Amniotic epithelial cell (primary cell): ENCODE measurements around the gene EME2.

ENCODE experiments used
- DNase-seq: peaks from one replicate; pipeline ENCODE4 v3.0.0-alpha.2; 2010; ENCODE audit warnings: low read depth

EME2 gene

DNA sequence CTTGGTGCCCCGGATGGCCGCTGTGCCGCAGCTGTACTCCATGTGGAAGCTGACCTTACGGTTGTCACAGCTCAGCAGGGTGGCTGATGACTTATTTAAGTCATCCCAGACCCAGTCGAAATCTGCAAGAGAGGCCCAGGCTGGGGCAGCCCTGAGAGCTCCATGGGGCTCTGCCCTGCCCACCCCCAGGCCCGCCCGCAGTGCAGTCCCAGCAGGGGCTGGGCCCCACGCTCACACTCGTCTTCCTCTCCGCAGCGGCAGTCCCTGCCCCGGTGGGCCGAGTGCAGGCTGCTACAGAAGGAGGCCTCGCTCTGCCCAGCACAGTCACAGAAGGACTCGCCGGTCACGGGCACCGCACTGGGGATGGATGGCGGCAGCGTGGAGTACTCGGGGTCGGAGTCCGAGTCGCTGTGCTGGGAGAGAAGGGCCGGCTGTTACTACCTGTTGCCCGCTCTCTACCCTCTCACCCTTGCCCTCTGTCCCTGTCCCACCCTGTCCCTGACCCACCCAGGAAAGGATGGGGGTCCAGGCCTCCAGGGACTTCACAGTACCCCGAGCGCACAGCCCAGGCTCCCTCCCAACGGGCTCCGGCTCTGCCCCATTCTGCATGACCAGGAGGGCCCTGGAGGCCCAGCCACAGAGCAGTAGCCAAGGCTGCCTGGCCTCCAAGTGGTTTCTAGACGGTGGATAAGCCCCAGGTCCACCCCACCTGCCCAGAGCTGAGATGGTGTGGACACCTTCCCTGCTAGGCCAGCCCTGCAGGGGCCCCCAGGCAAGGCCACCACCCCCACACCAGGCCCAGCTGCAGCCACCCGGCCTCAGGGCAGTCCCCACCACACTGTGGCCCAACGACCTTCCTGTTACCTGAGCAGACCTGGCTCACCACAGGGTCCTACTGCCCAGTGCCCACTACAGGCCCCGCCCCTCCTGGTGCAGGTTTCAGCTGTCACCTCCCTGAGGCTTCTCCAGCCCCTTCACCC is 5.9 kb downstream of the EME2 start:
- DNase-seq, result no peak

DNA sequence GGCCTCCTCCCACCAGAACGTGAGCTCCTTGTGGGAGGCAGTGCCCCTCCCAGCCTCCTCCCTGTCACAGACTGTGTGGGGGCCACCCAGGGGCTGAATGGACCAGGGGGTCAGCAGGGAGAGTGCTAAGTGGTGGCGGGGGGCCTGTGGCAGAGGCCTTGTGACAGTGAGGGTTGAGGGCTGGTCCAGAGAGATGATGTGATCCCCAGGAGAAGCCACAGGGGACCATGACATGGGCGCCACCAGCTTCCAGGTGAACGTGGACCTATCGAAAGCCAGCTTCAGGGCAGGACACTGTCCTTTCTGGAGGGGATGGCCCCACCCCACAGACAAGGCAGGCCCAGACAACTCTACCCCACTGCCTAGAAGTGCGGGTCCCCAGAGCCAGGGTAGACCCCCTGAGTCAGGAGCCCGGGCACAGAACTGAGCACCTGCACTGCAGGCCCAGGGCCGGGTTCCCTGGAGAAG is 6.7 kb downstream of the EME2 start:
- DNase-seq, result no peak

DNA sequence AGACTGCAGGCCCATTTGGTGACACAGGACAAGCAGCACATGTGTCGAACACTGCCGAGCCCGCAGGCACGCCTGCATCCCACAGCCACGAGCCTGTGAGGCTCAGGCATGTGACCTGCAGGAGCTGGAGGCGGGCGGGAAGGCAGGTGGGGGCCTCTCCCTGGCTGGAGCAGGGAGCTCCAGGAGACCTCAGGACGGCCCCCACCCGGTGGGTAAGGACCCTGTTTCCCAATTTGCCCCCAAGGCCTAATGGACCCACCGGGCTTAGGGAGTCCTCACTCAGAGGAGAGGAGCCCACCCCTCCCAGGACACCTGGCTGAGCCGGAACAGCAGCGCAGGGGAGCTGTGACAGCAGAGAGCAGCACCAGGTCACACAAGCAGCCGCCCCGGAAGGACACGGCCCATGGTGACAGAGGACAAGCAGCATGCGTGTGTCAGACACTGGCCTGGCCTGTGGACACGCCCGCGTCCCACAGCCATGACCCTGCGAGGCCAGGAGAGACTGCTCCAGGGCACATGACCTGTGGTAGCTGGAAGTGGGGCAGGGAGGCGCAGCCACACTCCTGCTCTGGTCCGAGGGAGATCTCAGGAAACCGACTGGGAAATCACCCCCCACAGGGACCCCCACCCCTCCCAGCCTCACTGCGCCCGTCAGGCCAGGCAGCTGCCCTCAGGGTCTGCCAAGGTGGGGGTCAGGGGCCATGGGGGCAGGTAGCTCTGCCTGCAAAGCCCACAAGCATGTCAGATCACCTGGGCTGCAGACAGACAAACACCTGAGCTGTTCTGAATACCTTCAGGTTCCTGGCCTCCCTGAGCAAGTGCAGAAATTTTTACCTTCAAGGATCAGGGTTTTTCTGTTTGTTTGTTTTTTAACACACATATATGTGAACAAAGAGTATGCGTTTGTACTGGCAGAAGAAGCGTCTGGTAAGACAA is 7.4 kb downstream of the EME2 start:
- no peak for DNase-seq

DNA sequence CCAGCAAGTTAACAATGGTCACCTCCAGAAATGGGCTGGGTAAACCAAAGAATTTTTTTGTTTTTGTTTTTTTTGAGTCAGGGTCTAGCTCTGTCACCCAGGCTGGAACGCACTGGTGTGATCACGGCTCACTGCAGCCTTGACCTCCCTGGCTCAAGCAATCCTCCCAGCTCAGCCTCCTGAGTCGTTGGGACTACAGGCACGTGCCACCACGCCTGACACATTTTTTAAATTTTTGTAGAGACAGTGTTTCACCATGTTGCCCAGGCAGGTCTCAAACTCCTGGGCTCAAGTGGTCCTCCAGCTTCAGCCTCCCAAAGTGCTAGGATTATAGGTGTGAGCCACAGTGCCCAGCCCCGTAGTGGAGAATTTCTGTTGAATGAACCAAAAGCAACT is 8.1 kb downstream of the EME2 start:
- DNase-seq, result no peak

DNA sequence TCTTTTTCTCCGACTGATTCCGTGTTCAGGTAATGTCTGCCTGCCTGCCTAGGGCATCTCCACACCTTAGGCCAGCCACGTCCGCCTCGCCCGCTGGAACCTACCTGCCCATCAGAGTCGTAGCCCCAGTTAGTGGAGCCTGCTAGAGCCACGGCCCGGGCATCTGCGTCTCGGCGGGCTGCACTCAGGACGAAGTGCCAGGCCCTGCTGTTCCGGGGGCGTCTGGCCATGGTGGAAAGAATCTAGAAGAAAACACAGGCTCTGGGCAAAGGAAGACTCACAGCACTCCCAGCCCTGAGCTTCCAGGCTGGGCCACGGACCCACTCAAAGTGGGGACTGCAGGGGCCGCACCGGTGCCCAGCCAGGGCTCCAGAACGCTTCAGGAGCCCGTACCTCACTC is 8.6 kb downstream of the EME2 start:
- no peak for DNase-seq

DNA sequence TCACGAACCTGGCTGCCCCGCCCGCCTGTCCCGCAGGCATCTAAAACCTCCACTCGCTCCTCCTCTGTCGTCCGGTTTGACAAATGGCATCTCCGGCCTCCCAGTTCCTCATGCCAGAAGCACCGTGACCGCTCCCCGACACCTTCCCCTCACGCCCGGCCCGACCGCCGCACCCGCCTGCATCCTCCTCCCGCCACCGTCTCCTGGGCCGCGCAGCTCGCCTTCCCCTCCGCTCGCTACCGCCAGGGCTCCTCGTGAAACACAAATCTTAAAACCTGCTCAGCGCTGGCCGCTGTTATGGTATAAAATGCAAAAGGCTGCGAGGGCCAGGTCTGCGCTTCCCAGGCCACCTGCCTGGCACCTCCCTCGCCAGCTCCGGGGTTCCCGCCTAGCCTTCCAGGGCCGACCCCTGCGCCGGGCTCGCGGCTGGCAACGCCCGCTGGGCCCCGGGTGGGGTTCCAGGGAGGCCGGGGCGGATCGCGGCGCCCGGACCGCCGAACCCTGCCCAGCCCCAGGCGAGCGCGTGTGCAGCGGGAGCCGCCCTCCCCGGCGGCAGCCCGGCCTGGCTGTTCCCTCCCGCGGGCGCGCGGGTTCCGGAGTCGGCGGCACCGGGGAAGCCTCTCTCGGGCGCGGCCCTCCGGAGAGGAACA is 9.3 kb downstream of the EME2 start:
- DNase-seq, result no peak

DNA sequence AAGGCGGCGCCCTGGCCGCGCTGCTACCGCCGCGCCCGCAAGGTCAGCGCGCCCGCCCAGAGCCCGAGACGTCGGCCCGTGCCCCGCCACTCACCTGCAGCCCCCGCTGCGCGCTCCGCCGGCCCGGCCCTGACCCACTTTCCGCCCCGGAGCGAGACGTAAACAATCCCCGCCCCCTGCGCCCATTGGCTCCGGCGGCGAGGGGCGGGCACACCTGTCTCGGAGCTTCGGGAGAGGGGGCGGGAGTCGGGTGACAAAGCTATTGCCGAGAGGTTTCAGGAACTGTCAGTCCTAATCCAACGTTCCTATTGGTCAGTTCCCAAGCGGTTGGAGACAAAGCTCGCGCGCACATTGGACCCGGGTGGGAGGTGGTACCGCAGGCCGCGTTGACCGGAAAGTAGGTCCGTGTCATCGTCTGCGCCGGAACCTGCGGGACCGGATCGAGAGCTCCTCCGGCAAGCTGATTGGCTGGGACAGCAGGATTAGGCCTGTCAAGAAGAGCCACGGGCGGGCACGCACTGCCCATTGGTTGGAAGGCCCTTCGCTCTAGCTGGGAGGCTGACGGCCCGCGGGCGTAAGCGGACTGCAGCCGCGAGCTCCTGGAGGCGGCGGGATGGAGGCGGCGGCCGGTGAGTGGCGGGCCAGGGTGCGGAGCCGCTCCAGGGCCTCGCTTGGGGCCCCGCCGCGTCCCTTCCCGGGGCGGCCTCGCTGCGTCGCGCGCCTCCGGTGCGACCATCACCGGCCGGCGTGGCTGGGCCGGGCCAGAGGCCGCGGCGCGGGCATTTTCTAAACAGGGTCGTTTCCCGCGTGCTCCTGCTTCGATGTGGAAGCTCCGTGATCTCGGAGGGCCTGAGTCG is 10.0 kb downstream of the EME2 start, which contains the start of the genes NUBP2 and SPSB3:
Gene NUBP2, plus strand, starts transcription at position 553 of the 857 bp plus-strand sequence. Its CDS starts 61 bp downstream, at position 614.
Gene SPSB3, minus strand, starts transcription at position 164 of the 857 bp plus-strand sequence. CDS start 1,088 bp downstream, outside the sequence.
- DNase-seq, result peak; percentile 100

DNA sequence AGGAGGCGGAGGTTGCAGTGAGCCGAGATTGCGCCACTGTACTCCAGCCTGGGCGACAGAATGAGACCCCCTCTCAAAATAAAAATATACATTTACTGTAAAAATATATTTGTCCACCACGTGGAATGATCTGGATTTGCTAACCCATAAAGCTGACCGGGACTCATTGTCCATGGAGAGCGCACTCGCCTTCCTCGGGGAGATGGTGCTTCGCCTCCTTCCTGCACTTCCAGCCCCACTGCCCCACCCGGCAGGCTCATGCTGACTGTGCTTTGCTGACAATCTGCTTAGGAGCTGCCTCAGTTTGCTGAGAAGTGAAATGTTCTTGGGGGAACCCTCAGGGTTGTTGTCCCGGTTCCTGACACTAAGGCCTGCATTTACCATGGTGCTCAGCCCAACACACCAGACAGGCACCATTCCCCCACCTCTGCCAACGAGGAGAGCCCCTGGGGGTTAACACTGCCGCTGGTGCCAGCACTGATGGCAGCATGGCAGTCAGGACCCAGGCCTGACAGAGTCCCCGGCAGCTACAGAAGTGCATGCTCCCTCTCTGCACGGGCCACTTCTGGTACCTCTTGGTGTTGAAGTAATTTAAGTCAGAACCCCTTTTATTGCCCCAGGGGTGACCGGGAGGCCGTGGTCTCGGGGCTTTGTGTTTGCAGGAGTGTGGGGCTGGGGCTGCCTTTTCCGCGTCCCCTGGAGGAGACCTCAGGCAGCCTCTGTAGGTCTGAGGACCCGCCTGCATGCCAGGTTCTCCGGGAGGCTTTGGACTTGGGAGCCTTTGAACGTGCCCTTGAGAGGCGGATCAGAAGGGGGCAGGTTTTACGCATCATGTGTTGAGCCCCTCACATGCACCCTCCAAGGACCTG is 12.6 kb downstream of the EME2 start:
- no peak for DNase-seq

DNA sequence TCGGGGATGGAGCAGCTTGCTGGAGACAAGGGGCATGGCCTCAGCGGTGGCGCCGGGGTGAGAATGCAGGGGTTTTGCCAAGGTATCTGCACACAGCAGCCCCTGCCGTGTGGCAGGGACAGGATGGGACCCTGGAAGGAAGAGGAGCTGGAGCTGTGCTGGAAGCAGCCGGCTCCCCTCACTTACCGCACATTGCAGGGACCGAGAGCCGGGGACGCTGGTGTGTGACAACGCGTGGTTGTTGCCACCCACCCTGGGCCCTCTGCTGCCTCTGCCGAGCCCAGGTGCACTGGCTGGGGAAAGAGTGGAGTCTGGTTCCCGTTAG is 13.2 kb downstream of the EME2 start:
- DNase-seq, result no peak

DNA sequence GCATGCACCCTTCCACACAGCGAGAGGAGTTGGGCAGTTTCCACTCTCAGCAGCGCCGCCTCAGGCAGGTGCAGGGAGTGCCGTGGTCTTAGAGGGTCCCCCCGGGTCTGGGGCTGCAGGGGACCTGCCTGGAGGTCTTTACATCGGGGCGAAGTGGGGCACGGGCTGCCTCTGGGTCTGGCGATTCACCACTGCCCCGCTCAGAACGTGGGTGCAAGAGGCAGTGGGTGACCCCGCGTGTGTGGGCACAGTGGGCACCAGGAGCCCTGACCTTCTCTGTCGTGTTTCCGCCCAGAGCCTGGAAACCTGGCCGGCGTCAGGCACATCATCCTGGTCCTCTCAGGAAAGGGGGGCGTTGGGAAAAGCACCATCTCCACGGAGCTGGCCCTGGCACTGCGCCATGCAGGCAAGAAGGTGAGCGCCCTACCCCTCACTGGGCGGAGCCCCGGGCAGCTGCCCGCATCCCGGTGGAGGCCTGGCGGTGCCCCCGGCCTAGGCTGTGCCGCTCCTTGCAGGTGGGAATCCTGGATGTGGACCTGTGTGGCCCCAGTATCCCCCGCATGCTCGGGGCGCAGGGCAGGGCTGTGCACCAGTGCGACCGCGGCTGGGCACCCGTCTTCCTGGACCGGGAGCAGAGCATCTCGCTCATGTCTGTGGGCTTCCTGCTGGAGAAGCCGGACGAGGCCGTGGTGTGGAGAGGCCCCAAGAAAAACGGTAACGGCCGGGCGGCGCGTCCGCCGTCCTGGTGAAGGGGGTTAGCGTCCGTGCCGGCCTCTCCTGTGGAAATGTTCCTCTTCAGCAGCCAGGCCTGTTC is 13.8 kb downstream of the EME2 start:
- no peak for DNase-seq

DNA sequence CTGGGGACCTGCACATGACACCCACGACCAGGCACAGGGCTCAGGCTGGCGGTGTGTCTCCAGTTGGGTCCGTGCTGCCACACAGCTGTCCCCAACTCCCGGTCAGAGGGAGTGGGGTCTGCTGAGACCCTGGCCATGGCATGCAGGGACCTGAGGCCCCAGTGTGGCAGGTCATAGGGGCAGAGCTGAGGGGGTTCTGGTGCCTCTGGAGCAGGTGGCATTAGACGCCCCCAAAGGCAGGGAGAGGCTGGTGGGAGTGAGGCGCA is 14.4 kb downstream of the EME2 start:
- no peak for DNase-seq

DNA sequence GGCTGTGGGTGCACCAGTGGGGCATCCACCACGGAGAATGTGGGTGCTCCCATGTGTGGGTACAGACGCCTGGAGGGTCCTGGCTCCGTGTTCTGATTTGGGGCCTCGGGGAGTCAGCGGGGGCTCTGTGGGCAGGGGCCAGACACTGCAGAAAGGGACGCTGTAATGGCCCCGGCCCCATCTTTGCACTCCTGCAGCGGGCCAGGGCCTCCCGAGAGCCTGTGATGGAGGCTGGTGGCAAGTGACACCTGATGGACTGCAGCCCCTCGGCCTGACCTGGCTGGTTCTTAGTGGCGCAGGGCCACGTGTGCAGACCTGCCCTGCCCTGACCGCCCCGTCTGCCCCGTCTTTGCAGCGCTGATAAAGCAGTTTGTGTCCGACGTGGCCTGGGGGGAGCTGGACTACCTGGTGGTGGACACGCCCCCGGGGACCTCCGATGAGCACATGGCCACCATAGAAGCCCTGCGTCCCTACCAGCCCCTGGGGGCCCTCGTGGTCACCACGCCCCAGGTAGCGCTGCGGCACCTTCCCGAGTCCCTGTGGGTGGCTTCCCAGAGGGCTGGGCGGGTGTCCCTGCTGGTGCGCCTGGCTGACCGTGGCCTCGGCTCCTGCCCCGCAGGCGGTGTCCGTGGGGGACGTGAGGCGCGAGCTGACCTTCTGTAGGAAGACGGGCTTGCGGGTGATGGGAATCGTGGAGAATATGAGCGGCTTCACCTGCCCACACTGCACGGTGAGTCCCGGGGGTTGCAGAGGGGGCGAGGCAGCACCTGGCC is 14.9 kb downstream of the EME2 start:
- no peak for DNase-seq

DNA sequence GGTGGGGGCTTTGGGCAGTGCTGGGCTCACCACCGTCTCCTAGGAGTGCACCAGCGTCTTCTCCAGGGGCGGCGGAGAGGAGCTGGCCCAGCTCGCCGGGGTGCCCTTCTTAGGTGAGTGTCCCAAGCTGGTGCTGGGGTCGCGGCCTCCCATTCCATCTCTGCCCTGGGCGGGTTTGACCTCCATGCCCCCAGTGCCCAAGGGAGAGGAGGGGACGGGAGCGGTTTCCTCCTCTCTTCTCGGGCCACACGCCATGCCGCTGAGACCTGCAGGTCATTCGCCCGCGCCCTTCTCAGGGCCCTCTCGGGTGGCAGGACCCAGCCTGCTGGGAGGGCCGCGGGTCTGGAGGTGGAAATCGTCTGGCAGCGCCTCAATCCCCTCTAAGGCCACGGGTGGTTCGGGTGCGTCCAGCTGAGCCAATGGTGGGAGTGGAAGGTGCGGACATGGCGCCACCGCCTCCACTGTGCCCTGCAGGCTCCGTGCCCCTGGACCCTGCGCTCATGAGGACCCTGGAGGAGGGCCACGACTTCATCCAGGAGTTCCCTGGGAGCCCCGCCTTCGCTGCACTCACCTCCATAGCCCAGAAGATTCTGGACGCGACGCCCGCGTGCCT is 15.6 kb downstream of the EME2 start:
- no peak for DNase-seq

DNA sequence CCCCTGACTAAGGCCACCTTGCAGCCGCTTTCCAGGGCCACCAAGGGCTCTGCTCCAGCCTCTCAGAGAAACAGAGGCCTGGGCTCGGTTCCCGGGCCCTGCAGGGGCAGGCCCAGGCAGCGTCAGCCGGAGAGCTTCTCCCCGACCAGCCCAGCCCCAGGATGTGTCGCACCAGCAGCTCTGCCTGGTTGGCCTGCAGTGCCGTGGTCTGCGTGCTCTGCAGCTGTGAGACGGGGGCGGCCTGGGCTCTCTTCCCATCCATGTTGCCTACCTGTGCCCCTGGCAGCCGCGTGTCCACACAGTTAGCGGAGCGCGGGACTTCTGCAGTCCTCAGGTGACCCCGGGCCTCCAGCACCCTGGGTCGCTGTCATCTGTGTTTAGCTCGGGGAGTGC is 16.1 kb downstream of the EME2 start:
- no peak for DNase-seq

DNA sequence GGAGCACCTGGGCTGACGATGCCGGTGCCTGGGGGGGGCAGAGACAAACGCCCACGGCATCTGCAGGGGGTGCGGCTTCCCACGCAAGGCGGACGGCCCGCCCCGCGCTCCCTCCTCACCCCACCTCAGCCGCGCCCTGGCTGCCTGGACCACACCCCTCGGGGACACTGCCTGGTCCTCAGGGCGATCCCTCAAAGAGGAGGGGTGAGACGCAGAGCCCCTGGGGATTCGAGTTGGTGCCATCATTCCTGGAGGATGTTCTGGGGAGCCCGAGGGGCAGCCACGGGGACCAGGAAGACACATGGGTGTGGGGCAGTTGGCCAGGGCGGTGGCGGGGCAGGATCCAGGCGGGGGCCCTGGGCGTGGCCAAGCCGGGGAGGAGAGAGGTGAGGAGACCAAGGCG is 17.0 kb downstream of the EME2 start:
- no peak for DNase-seq

DNA sequence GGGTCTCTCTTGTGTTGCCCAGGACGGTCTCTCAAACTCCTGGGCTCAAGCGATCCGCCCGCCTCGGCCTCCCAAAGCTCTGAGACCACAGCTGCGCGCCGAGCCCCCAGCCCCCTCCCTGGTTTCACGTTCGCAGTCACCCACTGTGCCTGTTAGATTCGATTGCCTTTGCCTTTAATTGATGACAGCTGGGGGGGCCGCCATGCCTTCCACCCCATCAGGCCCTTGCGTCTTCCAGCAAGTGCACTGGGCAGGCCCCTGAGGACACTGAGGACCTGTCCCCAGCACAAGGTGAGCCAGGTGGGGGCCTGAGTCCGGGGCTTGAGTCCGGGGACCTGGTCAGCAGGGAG is 17.6 kb downstream of the EME2 start:
- no peak for DNase-seq

DNA sequence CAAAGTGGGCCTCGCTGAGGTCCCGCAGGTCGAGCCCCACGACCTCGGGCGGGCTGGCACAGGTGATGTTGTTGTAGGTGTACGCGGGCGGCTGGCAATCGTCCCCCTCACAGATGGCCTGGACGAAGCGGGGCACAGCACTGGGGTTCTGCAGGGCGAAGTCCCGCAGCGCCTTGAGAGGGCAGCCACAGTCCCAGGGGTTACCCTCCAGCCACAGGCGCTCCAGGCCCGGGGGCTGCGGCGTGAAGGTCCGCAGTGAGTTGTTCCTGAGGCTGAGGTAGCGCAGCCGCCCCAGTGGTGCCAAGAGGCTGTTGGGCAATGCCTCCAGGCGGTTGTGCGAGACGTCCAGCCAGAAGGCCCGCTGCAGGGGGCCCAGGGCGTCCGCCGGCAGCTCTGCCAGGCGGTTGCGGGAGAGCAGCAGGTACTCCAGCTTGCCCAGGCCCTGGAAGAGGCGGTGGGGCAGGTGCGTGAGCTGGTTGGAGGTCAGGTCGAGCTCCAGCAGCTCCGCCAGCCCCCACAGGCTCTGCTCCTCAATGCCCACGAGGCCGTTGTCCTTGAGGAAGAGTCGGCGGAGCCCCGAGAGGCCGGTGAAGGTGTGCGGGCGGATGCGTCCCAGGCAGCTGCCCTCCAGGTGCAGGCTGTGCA is 18.1 kb downstream of the EME2 start:
- DNase-seq, result no peak
